T-helper 1 cell treated with Interleukin-12 subunit alpha and Interleukin-12 subunit beta and Interleukin-4 antibody, amounts not matched to agents 30 μg/mL and 1 μg/mL, for 36 hours (primary cell): ENCODE results near the gene SNAP47.

Source experiments
- H3K27ac Mint-ChIP-seq: one replicate; pipeline ENCODE4 v1.8.0; 2021; ENCODE audit warnings: mild to moderate bottlenecking, mixed read lengths
- H3K27me3 Mint-ChIP-seq: one replicate; pipeline ENCODE4 v1.8.0; 2021; ENCODE audit warnings: low read depth, mixed read lengths
- H3K36me3 Mint-ChIP-seq: one replicate; pipeline ENCODE4 v1.8.0; 2021; ENCODE audit warnings: low read depth, mixed read lengths
- H3K4me1 Mint-ChIP-seq: one replicate; pipeline ENCODE4 v1.8.0; 2021; ENCODE audit warnings: low read depth, mixed read lengths
- H3K4me3 Mint-ChIP-seq: one replicate; pipeline ENCODE4 v1.8.0; 2021; ENCODE audit warnings: mild to moderate bottlenecking, moderate library complexity, mixed read lengths
- H3K9me3 Mint-ChIP-seq: one replicate; pipeline ENCODE4 v1.8.0; 2021; ENCODE audit warnings: mixed read lengths

SNAP47 gene

DNA sequence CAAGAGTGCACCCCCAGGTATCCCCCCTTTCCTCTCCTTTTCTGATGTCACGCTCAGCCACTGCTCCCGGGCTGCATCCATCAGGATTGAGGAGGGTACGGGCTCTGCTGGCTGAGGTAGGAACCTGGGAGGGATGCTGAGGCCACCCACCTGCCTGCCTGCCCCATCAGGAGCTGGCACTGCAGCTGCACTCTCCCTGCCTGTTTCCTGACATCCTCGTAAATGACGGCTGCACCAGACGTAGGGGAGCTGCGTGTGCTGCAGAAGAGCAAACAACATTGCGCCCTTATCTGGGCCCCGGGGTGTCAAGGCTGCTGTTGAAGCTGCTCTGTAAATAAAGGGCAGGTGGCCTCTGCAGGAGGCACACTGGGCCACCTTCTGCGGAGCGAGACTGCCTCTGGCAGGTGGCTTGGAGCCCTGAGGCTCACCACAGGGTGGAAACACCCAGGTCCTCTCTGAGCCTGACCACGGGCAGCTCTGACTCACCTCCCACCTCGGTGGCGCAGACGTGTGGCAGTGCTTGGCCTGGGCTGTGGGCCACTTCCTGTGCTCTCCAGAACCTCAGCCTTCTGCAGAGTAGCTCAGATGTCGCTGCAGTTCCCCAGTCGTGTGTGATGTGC, 30.9 kb downstream of the SNAP47 start:
- Mint-ChIP-seq H3K27me3 (no peaks in the 10 kb centered on the region), H3K27ac (peak overlapping the region; percentile 80), H3K36me3 (peaks cover 44% of the 10 kb centered on the region), H3K9me3 (no peaks in the 10 kb centered on the region), H3K4me1 (peaks cover 73% of the 10 kb centered on the region), H3K4me3 (peak overlapping the region; percentile 68)

- H3K4me3 Mint-ChIP-seq = peak overlapping the region; percentile 68
- H3K27me3 Mint-ChIP-seq = no peaks in the 10 kb centered on the region
- H3K36me3 Mint-ChIP-seq = peaks cover 38% of the 10 kb centered on the region
- H3K4me1 Mint-ChIP-seq = peaks cover 68% of the 10 kb centered on the region
- H3K27ac Mint-ChIP-seq = peak overlapping the region; percentile 80
- no peaks in the 10 kb centered on the region for H3K9me3 Mint-ChIP-seq
Measured at GRCh38 chr1:227766653-227767277, 31.5 kb downstream of the SNAP47 start.

GRCh38 chr1:227767401-227768124, 32.3 kb downstream of the SNAP47 start:
- no peak overlapping the region for H3K27ac Mint-ChIP-seq
- no peaks in the 10 kb centered on the region for H3K27me3 Mint-ChIP-seq
- H3K9me3 Mint-ChIP-seq = no peaks in the 10 kb centered on the region
- peaks cover 40% of the 10 kb centered on the region for H3K36me3 Mint-ChIP-seq
- H3K4me3 Mint-ChIP-seq = peak overlapping the region; percentile 68
- H3K4me1 Mint-ChIP-seq = peaks cover 69% of the 10 kb centered on the region

GRCh38 chr1:227768125-227768439, 32.8 kb downstream of the SNAP47 start:
- H3K27ac Mint-ChIP-seq = no peak overlapping the region
- peaks cover 65% of the 10 kb centered on the region for H3K4me1 Mint-ChIP-seq
- H3K36me3 Mint-ChIP-seq = peaks cover 41% of the 10 kb centered on the region
- no peaks in the 10 kb centered on the region for H3K9me3 Mint-ChIP-seq
- H3K27me3 Mint-ChIP-seq = no peaks in the 10 kb centered on the region
- H3K4me3 Mint-ChIP-seq = no peak overlapping the region

DNA sequence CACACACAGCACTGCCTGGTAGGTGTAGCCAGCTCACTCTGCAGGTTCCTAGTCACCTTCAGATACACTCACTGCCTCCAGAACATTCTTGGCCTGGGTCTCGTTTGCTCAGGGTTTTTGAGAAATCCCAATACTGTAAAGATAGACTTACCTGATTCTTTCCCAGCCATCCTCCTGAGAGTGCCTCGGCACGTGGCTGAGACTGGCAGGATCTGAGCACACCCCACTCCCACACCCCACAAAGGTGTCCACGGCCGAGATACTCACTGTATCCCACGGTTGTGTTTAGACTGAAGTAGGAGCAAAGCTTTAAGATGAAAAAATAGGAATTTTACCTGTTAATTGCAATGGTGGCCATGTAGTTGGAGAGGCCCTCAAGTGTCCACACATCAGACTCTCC, 33.4 kb downstream of the SNAP47 start:
- no peak overlapping the region for H3K27ac Mint-ChIP-seq

GRCh38 chr1:227769047-227769935, 34.1 kb downstream of the SNAP47 start:
- no peaks in the 10 kb centered on the region for H3K27me3 Mint-ChIP-seq
- H3K4me3 Mint-ChIP-seq = no peak overlapping the region
- H3K9me3 Mint-ChIP-seq = no peaks in the 10 kb centered on the region
- peaks cover 40% of the 10 kb centered on the region for H3K36me3 Mint-ChIP-seq
- H3K4me1 Mint-ChIP-seq = peaks cover 61% of the 10 kb centered on the region
- no peak overlapping the region for H3K27ac Mint-ChIP-seq

More for the DNA sequence above, 33.4 kb downstream of the SNAP47 start:
- H3K4me3 Mint-ChIP-seq = no peak overlapping the region
- H3K36me3 Mint-ChIP-seq = peaks cover 41% of the 10 kb centered on the region
- H3K27me3 Mint-ChIP-seq = no peaks in the 10 kb centered on the region
- peaks cover 61% of the 10 kb centered on the region for H3K4me1 Mint-ChIP-seq
- no peaks in the 10 kb centered on the region for H3K9me3 Mint-ChIP-seq

GRCh38 chr1:227769936-227770494, 34.8 kb downstream of the SNAP47 start:
- no peak overlapping the region for H3K27ac Mint-ChIP-seq
- peaks cover 42% of the 10 kb centered on the region for H3K36me3 Mint-ChIP-seq
- H3K4me3 Mint-ChIP-seq = no peak overlapping the region
- H3K4me1 Mint-ChIP-seq = peaks cover 61% of the 10 kb centered on the region
- H3K9me3 Mint-ChIP-seq = no peaks in the 10 kb centered on the region
- no peaks in the 10 kb centered on the region for H3K27me3 Mint-ChIP-seq

- Mint-ChIP-seq H3K4me3 (no peak overlapping the region), H3K36me3 (peaks cover 42% of the 10 kb centered on the region), H3K27me3 (no peaks in the 10 kb centered on the region), H3K27ac (no peak overlapping the region), H3K9me3 (no peaks in the 10 kb centered on the region), H3K4me1 (peaks cover 55% of the 10 kb centered on the region)
Measured at GRCh38 chr1:227770812-227771211, 35.6 kb downstream of the SNAP47 start.

DNA sequence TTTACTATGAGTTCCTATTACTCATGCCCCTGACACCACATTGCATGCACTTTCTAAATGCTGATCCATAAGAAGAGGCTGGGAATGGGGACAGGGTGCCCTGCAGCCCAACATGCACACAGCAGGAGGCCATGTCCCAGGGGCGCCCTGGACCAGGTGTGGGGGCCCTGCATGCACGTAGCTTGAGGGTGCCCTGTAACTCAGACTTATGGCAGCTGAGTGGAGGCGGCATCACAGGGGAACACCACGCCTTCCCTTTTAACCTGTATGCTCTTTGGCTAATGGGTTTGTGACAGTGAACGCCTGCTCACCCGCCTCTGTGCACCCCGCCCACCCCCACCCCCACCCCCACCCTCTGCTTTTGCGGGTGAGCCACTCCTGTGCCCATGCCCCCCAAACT, 36.1 kb downstream of the SNAP47 start:
- H3K27ac Mint-ChIP-seq = no peak overlapping the region
- peaks cover 40% of the 10 kb centered on the region for H3K36me3 Mint-ChIP-seq
- H3K4me1 Mint-ChIP-seq = peaks cover 52% of the 10 kb centered on the region
- H3K9me3 Mint-ChIP-seq = no peaks in the 10 kb centered on the region
- no peak overlapping the region for H3K4me3 Mint-ChIP-seq
- no peaks in the 10 kb centered on the region for H3K27me3 Mint-ChIP-seq

- H3K27me3 Mint-ChIP-seq = no peaks in the 10 kb centered on the region
- H3K27ac Mint-ChIP-seq = no peak overlapping the region
- peaks cover 48% of the 10 kb centered on the region for H3K4me1 Mint-ChIP-seq
- H3K4me3 Mint-ChIP-seq = no peak overlapping the region
- H3K9me3 Mint-ChIP-seq = no peaks in the 10 kb centered on the region
- H3K36me3 Mint-ChIP-seq = peaks cover 39% of the 10 kb centered on the region
Measured at GRCh38 chr1:227771771-227772170, 36.5 kb downstream of the SNAP47 start.

GRCh38 chr1:227773558-227773957, 38.3 kb downstream of the SNAP47 start:
- Mint-ChIP-seq H3K36me3 (peaks cover 29% of the 10 kb centered on the region), H3K4me3 (no peak overlapping the region), H3K4me1 (peaks cover 33% of the 10 kb centered on the region), H3K27ac (peak overlapping the region; percentile 80), H3K9me3 (no peaks in the 10 kb centered on the region), H3K27me3 (no peaks in the 10 kb centered on the region)

DNA sequence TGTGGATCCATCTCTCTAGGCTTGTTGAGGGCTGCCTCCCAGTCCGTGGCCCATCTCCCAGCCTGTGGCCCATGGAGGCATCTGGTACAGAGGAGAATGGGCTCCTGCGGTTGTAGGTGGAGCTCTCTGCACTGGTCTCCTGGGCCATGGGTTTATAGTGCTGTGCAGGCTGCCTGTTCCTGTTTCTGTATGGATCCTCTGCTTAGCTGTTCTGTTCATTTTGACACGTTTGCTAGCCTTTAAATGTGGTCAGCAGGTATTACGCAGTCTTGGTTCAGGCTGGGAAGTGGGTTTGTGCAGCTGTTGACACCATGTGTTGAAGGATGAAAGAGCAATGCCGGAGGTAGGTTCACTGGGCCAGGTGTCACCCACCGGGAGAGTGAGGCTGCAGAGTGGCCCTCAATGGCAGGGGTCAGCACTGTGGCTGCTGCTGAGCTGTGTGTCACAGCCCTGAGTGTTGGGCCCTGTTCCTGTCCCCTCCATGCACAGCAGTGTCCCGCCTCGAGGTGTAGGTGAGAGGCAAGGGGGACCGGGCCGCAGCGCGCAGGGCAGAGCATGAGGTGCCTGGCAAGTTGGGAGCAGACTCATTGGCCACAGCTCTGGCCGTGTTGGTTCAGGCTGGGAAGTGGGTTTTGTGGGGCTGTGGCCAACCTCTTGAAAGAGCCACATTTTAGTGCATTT, 39.0 kb downstream of the SNAP47 start:
- peaks cover 32% of the 10 kb centered on the region for H3K4me1 Mint-ChIP-seq
- H3K36me3 Mint-ChIP-seq = peaks cover 25% of the 10 kb centered on the region
- H3K27ac Mint-ChIP-seq = peak overlapping the region; percentile 80
- H3K27me3 Mint-ChIP-seq = no peaks in the 10 kb centered on the region
- H3K9me3 Mint-ChIP-seq = no peaks in the 10 kb centered on the region
- peak overlapping the region; percentile 68 for H3K4me3 Mint-ChIP-seq

DNA sequence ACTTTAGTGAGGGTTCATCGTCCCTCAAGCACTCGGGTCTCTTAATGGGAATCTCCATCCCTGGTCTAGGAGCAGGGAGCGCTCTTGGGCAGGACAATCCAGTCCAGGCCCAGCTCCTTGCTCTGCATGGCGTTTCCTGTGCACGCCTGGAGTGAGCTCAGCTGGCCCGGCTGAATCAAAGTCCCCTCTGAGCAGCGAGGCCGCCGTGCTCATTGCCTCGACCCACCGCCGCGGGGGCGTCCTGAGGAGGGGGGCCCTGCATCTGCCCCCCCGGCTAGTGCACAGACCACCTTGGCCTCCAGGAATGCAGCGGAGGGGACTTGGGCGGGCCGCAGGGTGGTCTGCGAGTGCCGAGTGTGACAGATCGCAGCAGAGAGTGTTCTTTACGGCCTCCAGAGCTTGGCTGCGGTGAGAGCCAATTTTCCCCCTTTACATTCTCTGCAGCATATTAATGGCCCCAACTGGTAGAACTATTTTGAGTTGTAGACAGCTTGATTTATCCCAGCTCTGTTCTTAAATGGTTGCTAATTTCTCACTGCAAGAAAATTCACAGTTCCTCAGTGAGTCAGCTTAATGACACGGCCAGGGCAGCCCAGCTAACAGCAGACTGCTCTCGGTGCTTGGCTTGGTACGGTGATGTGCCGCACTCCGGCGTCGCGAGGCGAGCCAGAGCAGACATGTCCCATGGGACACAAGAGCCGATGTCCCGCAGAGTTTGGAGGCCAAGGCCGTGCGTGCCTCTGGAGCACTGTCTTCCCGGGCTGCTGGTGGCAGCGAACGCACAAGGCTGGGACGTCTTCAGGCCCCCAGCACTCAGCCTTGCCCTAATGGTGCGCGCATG, 39.8 kb downstream of the SNAP47 start:
- Mint-ChIP-seq H3K4me1 (peaks cover 32% of the 10 kb centered on the region), H3K27me3 (no peaks in the 10 kb centered on the region), H3K9me3 (no peaks in the 10 kb centered on the region), H3K27ac (no peak overlapping the region), H3K4me3 (no peak overlapping the region), H3K36me3 (peaks cover 25% of the 10 kb centered on the region)
